IMR-90 (cell line): Measurements from ENCODE around the gene SSR1. TPM values are rescaled to one million over a fixed set of nuclear protein-coding genes. Genes with fewer than 3 reads are reported as not detected.

Experiments used
- ATAC-seq: fragments of 200-7000 bp; cut with Tn5 transposase; 2 replicates; pipeline ENCODE4 v1.9.1; 2020; ENCODE audit warnings: low read depth, mild to moderate bottlenecking, moderate library complexity
- BruUV-seq: library from RNA; stranded (reverse); fragments of 400-500 nt; replicated peaks from 2 replicates; lab custom pipeline; 2021; lab: Mats Ljungman, UMichigan
- CTCF ChIA-PET: fragments of 300-600 bp; formaldehyde crosslinking; extraction: SDS; loops from one replicate; lab custom pipeline; 2021; ENCODE audit warnings: antibody characterized with exemption; lab: Yijun Ruan, JAX
- POLR2A ChIA-PET: fragments of 300-600 bp; sonication (Branson Sonifier 250); formaldehyde crosslinking; loops from one replicate; lab custom pipeline; 2022; ENCODE audit warnings: antibody characterized with exemption; ENCODE audit not compliant: unreplicated experiment; lab: Charles Lee
- DNase-seq: peaks from one replicate; pipeline ENCODE4 v3.0.0; 2013
- H2AFZ ChIP-seq: replicated peaks from 2 replicates; pipeline ENCODE3; 2013; ENCODE audit warnings: low read length, mild to moderate bottlenecking; ENCODE audit not compliant: poor library complexity
- H2AK5ac ChIP-seq: 2 replicates; pipeline ENCODE4 v1.6.1; 2013; ENCODE audit warnings: low read depth, low read length, inconsistent platforms
- H2AK9ac ChIP-seq: replicated peaks from 2 replicates; pipeline ENCODE3; 2013; ENCODE audit warnings: mild to moderate bottlenecking, low read depth, low read length, moderate library complexity; ENCODE audit not compliant: poor library complexity
- H2BK120ac ChIP-seq: 2 replicates; pipeline ENCODE4 v1.6.1; 2013; ENCODE audit warnings: low read depth, low read length, inconsistent platforms
- H2BK15ac ChIP-seq: 3 replicates; pipeline ENCODE4 v1.6.1; 2013; ENCODE audit warnings: low read depth, low read length, inconsistent platforms
- H2BK20ac ChIP-seq: 2 replicates; pipeline ENCODE4 v1.6.1; 2013; ENCODE audit warnings: low read depth, mild to moderate bottlenecking, inconsistent platforms, low read length, moderate library complexity
- H2BK5ac ChIP-seq: 2 replicates; pipeline ENCODE4 v1.6.1; 2013; ENCODE audit warnings: mild to moderate bottlenecking, low read depth, low read length, inconsistent platforms; ENCODE audit not compliant: poor library complexity, severe bottlenecking
- H3K14ac ChIP-seq: replicated peaks from 2 replicates; pipeline ENCODE4 v1.6.1; 2013; ENCODE audit warnings: low read depth, low read length, inconsistent platforms
- H3K18ac ChIP-seq: 2 replicates; pipeline ENCODE4 v1.6.1; 2013; ENCODE audit warnings: low read depth, low read length, control low read depth
- H3K23ac ChIP-seq: 2 replicates; pipeline ENCODE4 v1.6.1; 2013; ENCODE audit warnings: low read depth, low read length, inconsistent platforms
- H3K27ac ChIP-seq: 2 replicates; pipeline ENCODE4 v1.5.1; 2013; ENCODE audit warnings: mild to moderate bottlenecking, control low read depth, low read length; ENCODE audit not compliant: insufficient read depth
- H3K27me3 ChIP-seq: 2 replicates; pipeline ENCODE4 v1.6.1; 2013; ENCODE audit warnings: low read length; ENCODE audit not compliant: control insufficient read depth, insufficient read depth
- H3K36me3 ChIP-seq: 2 replicates; pipeline ENCODE4 v1.6.1; 2013; ENCODE audit warnings: low read length, mixed read lengths; ENCODE audit not compliant: control insufficient read depth, insufficient read depth
- H3K4ac ChIP-seq: 2 replicates; pipeline ENCODE4 v1.6.1; 2013; ENCODE audit warnings: low read depth, low read length, inconsistent platforms
- H3K4me1 ChIP-seq: 2 replicates; pipeline ENCODE4 v1.6.1; 2013; ENCODE audit warnings: low read length, mixed read lengths; ENCODE audit not compliant: control insufficient read depth, insufficient read depth
- H3K4me2 ChIP-seq: 2 replicates; pipeline ENCODE4 v1.6.1; 2013; ENCODE audit warnings: low read depth, mild to moderate bottlenecking, control low read depth, low read length, moderate library complexity
- H3K4me3 ChIP-seq: 2 replicates; pipeline ENCODE4 v1.5.1; 2013; ENCODE audit warnings: low read depth, mild to moderate bottlenecking, control low read depth, low read length, moderate library complexity; ENCODE audit not compliant: insufficient read depth
- H3K56ac ChIP-seq: 2 replicates; pipeline ENCODE4 v1.6.1; 2013; ENCODE audit warnings: low read length, inconsistent platforms; ENCODE audit not compliant: insufficient read depth; ENCODE audit errors: extremely low read depth
- H3K79me1 ChIP-seq, 2 experiments: 2 replicates each; pipeline ENCODE4 v1.6.1; 2013; ENCODE audit warnings: low read length in 2 of 2, inconsistent platforms in 1 of 2, low read depth in 1 of 2
- H3K9ac ChIP-seq: 2 replicates; pipeline ENCODE4 v1.6.1; 2013; ENCODE audit warnings: low read depth, low read length, control low read depth
- H3K9me1 ChIP-seq: 2 replicates; pipeline ENCODE4 v1.6.1; 2013; ENCODE audit warnings: low read length, inconsistent platforms; ENCODE audit not compliant: insufficient read depth
- H3K9me3 ChIP-seq: 2 replicates; pipeline ENCODE4 v1.6.1; 2013; ENCODE audit warnings: low read length; ENCODE audit not compliant: control insufficient read depth, insufficient read depth
- H4K20me1 ChIP-seq: 2 replicates; pipeline ENCODE4 v1.6.1; 2013; ENCODE audit warnings: low read length, inconsistent platforms; ENCODE audit not compliant: insufficient read depth
- H4K5ac ChIP-seq: 2 replicates; pipeline ENCODE4 v1.6.1; 2013; ENCODE audit warnings: mild to moderate bottlenecking, low read depth, low read length, control low read depth
- H4K8ac ChIP-seq, 2 experiments: 2 replicates each; pipeline ENCODE4 v1.6.1; 2013; ENCODE audit warnings: low read depth in 2 of 2, low read length in 2 of 2, control low read depth in 1 of 2, inconsistent platforms in 1 of 2
- H4K91ac ChIP-seq: 2 replicates; pipeline ENCODE4 v1.6.1; 2013; ENCODE audit warnings: low read depth, low read length, inconsistent platforms; ENCODE audit not compliant: insufficient read depth
- BHLHE40 ChIP-seq: fragments of 150-350 bp; IDR thresholded peaks from 2 replicates; pipeline ENCODE4 v1.6.1; 2016; ENCODE audit warnings: mild to moderate bottlenecking, low read depth, low read length
- CEBPB ChIP-seq: IDR thresholded peaks from 2 replicates; pipeline ENCODE4 v1.6.1; 2012; ENCODE audit warnings: low read depth, low read length, improper control_type of control experiment
- CHD1 ChIP-seq: IDR thresholded peaks from 2 replicates; pipeline ENCODE4 v1.6.1; 2012; ENCODE audit warnings: low read depth, low read length, improper control_type of control experiment
- CTCF ChIP-seq: conservative IDR thresholded peaks from 2 replicates; pipeline ENCODE4 v1.5.1; 2012; ENCODE audit warnings: mild to moderate bottlenecking, low read depth, low read length, improper control_type of control experiment
- ELK1 ChIP-seq: fragments of 150-350 bp; IDR thresholded peaks from 2 replicates; pipeline ENCODE4 v1.6.1; 2016; ENCODE audit warnings: low read depth, mild to moderate bottlenecking, low read length, moderate library complexity, borderline replicate concordance
- MAFK ChIP-seq: IDR thresholded peaks from 2 replicates; pipeline ENCODE4 v1.6.1; 2012; ENCODE audit warnings: low read depth, low read length, improper control_type of control experiment
- MXI1 ChIP-seq: IDR thresholded peaks from 2 replicates; pipeline ENCODE4 v1.6.1; 2012; ENCODE audit warnings: low read depth, mild to moderate bottlenecking, low read length, moderate library complexity, borderline replicate concordance
- NFE2L2 ChIP-seq: fragments of 150-350 bp; IDR thresholded peaks from 2 replicates; pipeline ENCODE4 v1.6.1; 2016; ENCODE audit warnings: low read depth, mild to moderate bottlenecking, low read length
- RAD21 ChIP-seq: IDR thresholded peaks from 2 replicates; pipeline ENCODE4 v1.6.1; 2012; ENCODE audit warnings: low read length, improper control_type of control experiment
- SMC3 ChIP-seq: fragments of 150-350 bp; IDR thresholded peaks from 2 replicates; pipeline ENCODE4 v1.6.1; 2016; ENCODE audit warnings: low read depth, mild to moderate bottlenecking, antibody characterized with exemption, low read length, moderate library complexity
- WGBS, 2 experiments: methylation state at CpG; one replicate each; pipeline versions ENCODE4 v1.1.5 to v1.1.7; 2013; ENCODE audit warnings: missing lambda C conversion rate in 2 of 2; ENCODE audit not compliant: insufficient read length in 1 of 2; ENCODE audit errors: extremely low coverage in 2 of 2; 5-methylcytosine and 5-hydroxymethylcytosine counted together
- dilution Hi-C: fragments of 300-500 bp; cut with HindIII; formaldehyde crosslinking; loops from one replicate; pipeline ENCODE4 v1.14.3; 2018; ENCODE audit warnings: low sequenced_read_pairs; ENCODE audit not compliant: unreplicated experiment
- in situ Hi-C: fragments of 300-500 bp; cut with MboI; formaldehyde crosslinking; loops from 3 replicates; pipeline ENCODE4 v1.14.3; 2019; ENCODE audit warnings: low sequenced_read_pairs, inconsistent platforms, mixed read lengths
- intact Hi-C: fragments of 100-400 bp; cut with micrococcal nuclease; formaldehyde crosslinking; loops from 2 replicates; pipeline ENCODE4 v1.10.0; 2022
- polyA plus RNA-seq, 3 experiments: library from polyadenylated mRNA; depleted of rRNA; stranded (reverse); fragments of >200 nt; gene quantifications; 2 replicates each; pipeline ENCODE4 v1.2.3, GENCODE V29; 2012; ENCODE audit warnings: low replicate concordance in 1 of 3
- total RNA-seq: library from RNA; depleted of rRNA; stranded (reverse); fragments of >200 nt; gene quantifications from 2 replicates; pipeline ENCODE4 v1.2.3, GENCODE V29; 2012

Gene SSR1
- total and polyA plus RNA-seq, 2 of the 4 experiments (the other 2 are of a cell fraction): 110 to 120 TPM

- Histone ChIP-seq H4K8ac (no peak overlapping the region), H2BK120ac (no peak overlapping the region), H4K20me1 (no peaks in the 10 kb centered on the region), H3K9me1 (peaks cover 12% of the 10 kb centered on the region), H3K27me3 (no peaks in the 10 kb centered on the region), H3K4ac (no peak overlapping the region), H3K79me1 (no peaks in the 10 kb centered on the region), H2BK15ac (no peak overlapping the region), H2AFZ (no peak overlapping the region), H3K4me1 (peaks cover 3% of the 10 kb centered on the region), H2BK20ac (no peak overlapping the region), H2AK5ac (no peak overlapping the region), H2BK5ac (no peak overlapping the region), H3K9ac (no peak overlapping the region), H3K18ac (no peak overlapping the region), H3K4me2 (no peak overlapping the region), H3K9me3 (peaks cover 5% of the 10 kb centered on the region), H4K5ac (no peak overlapping the region), H2AK9ac (no peak overlapping the region), H3K56ac (no peak overlapping the region), H3K36me3 (no peaks in the 10 kb centered on the region), H3K14ac (no peak overlapping the region), H3K4me3 (no peak overlapping the region), H3K27ac (no peak overlapping the region), H3K23ac (no peak overlapping the region), H4K91ac (no peak overlapping the region)
- ChIA-PET POLR2A (no interaction called here), CTCF (no interaction called here)
- intact Hi-C loops: no loop called here
- WGBS, 2 experiments: 87% methylated on average over 13 of the region's 18 CpGs; no CpG with 5 or more reads in 1 of the 2 experiments
- no peak for DNase-seq
- TF ChIP-seq RAD21 (no peak), CHD1 (no peak), MXI1 (no peak), CEBPB (no peak), ELK1 (no peak), BHLHE40 (no peak), CTCF (no peak), SMC3 (no peak), MAFK (no peak), NFE2L2 (no peak)
- BruUV-seq: no TSS peak
- dilution Hi-C loops: no loop called here
- in situ Hi-C loops: no loop called here
- ATAC-seq: no peak
These were observed 55.3 kb downstream of the SSR1 start for GRCh38 chr6:7257521-7258230.
